ENCODE measurements around the gene ZNF212. TPM values are rescaled to one million over a fixed set of nuclear protein-coding genes. Genes with fewer than 3 reads are reported as not detected.

ZNF212 gene
- polyA plus RNA-seq, 1 donor from 2014 or later, result 12.2 TPM

DNA sequence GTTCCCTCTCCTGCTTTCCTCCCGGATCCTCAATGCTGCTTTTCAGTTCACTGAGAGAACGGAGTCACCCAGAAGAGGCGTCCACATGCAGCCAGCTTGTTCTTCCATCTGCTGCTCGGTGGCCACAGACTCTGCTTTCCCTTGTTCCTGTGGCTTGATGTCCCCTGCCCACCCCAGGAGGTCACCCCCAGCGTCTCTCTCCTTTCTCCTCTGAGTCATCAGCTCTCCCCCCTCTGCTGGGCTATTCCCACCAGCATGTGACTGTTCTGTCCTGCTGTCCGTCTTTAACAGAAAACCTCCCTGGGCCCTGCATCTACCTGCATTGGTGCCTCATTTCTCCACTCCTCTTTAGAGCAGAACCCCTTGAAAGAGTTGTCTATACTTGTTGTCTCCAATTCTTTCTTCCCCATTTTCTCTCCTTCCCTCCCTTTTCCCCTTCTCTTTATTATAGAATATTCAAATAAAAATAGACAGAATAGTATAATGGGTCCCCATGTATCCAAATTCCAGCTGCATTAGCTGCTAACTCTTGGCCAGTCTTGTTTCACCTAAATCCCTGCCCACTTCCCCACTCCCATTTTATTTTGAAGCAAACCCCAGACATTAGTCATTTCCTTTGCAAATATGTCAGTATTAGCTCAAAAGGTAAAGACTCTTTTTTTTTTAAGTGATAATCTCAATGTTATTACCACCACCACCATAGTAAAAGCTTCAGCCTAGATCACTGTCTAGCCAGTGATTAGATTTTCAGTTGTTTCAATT, 40.0 kb upstream of the ZNF212 start:
- Histone ChIP-seq H3K79me2 (replicated peaks; ENCODE audit: insufficient read depth, low read length) (peaks cover 20% of the 10 kb centered on the region), H3K36me3 (ENCODE audit: insufficient read depth, low read length) (no peaks in the 10 kb centered on the region), H3K27me3 (ENCODE audit: insufficient read depth, low read depth, low read length) (no peaks in the 10 kb centered on the region), H3K9me3 (ENCODE audit: low read length) (no peaks in the 10 kb centered on the region), H3K4me3 (ENCODE audit: low read length) (no peak overlapping the region), H3K4me2 (ENCODE audit: low read length) (no peak overlapping the region), H3K27ac (ENCODE audit: low read length) (no peak overlapping the region), H3K9me2 (ENCODE audit: insufficient read depth, low read length) (no peaks in the 10 kb centered on the region), H3F3A (ENCODE audit: insufficient read depth, low read length, poor library complexity, severe bottlenecking) (no peaks in the 10 kb centered on the region), H4K20me1 (ENCODE audit: insufficient read depth) (peaks cover 3% of the 10 kb centered on the region), H3K9ac (ENCODE audit: low read length) (no peak overlapping the region), H2AFZ (ENCODE audit: low read depth, low read length) (no peak overlapping the region)
- TF ChIP-seq MXI1 (conservative IDR thresholded peaks at IDR 0.05; ENCODE audit: poor library complexity, severe bottlenecking) (no peak), EZH2 (IDR thresholded peaks at IDR 0.05; ENCODE audit: borderline replicate concordance, insufficient read depth, low read length, poor library complexity, severe bottlenecking) (no peak)

DNA sequence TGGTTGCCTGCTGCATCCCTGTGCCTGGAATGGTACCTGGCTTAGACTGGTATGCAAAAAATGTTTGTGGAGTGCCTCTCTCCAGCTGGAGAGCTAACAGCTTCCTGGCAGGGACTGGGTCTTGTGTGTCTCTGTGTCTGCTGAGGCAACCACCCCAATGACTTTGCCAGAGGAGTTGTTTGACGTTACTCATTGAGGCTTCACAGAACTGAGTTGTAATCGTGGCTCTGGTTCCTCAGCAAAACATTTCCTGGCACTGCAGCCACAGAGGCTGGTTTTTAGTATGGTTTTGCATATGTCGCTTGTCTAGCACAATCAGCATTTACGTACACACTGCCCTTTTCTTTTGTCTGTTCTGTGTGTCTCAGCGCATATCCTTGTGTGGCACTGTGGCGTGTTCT, 36.6 kb upstream of the ZNF212 start:
- peaks cover 7% of the 10 kb centered on the region for H3K36me3 ChIP-seq (ENCODE audit: insufficient read depth, low read length)
- H3K9me3 ChIP-seq (ENCODE audit: low read length), result no peaks in the 10 kb centered on the region
- no peaks in the 10 kb centered on the region for H4K20me1 ChIP-seq (ENCODE audit: insufficient read depth)
- peaks cover 5% of the 10 kb centered on the region for H3K79me2 ChIP-seq (replicated peaks; ENCODE audit: insufficient read depth, low read length)
- no peaks in the 10 kb centered on the region for H3F3A ChIP-seq (ENCODE audit: insufficient read depth, low read length, poor library complexity, severe bottlenecking)
- no peak for TF ChIP-seq TAF1 (IDR thresholded peaks at IDR 0.05; ENCODE audit: low read depth)
- TF ChIP-seq SMC3 (conservative IDR thresholded peaks at IDR 0.05; ENCODE audit: poor library complexity), result no peak
- TF ChIP-seq RAD21 (conservative IDR thresholded peaks at IDR 0.05), result no peak
- TF ChIP-seq, protein P1, sequence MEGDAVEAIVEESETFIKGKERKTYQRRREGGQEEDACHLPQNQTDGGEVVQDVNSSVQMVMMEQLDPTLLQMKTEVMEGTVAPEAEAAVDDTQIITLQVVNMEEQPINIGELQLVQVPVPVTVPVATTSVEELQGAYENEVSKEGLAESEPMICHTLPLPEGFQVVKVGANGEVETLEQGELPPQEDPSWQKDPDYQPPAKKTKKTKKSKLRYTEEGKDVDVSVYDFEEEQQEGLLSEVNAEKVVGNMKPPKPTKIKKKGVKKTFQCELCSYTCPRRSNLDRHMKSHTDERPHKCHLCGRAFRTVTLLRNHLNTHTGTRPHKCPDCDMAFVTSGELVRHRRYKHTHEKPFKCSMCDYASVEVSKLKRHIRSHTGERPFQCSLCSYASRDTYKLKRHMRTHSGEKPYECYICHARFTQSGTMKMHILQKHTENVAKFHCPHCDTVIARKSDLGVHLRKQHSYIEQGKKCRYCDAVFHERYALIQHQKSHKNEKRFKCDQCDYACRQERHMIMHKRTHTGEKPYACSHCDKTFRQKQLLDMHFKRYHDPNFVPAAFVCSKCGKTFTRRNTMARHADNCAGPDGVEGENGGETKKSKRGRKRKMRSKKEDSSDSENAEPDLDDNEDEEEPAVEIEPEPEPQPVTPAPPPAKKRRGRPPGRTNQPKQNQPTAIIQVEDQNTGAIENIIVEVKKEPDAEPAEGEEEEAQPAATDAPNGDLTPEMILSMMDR (IDR thresholded peaks at IDR 0.05; ENCODE audit: poor library complexity, severe bottlenecking), result no peak
- TF ChIP-seq EZH2 (IDR thresholded peaks at IDR 0.05; ENCODE audit: borderline replicate concordance, insufficient read depth, low read length, poor library complexity, severe bottlenecking), result no peak
- no peak for TF ChIP-seq MXI1 (conservative IDR thresholded peaks at IDR 0.05; ENCODE audit: poor library complexity, severe bottlenecking)
- TF ChIP-seq EP300 (conservative IDR thresholded peaks at IDR 0.05; ENCODE audit: poor library complexity, severe bottlenecking), result no peak
- no peak for TF ChIP-seq POLR2AphosphoS5 (IDR thresholded peaks at IDR 0.05)
- TF ChIP-seq, protein P2, sequence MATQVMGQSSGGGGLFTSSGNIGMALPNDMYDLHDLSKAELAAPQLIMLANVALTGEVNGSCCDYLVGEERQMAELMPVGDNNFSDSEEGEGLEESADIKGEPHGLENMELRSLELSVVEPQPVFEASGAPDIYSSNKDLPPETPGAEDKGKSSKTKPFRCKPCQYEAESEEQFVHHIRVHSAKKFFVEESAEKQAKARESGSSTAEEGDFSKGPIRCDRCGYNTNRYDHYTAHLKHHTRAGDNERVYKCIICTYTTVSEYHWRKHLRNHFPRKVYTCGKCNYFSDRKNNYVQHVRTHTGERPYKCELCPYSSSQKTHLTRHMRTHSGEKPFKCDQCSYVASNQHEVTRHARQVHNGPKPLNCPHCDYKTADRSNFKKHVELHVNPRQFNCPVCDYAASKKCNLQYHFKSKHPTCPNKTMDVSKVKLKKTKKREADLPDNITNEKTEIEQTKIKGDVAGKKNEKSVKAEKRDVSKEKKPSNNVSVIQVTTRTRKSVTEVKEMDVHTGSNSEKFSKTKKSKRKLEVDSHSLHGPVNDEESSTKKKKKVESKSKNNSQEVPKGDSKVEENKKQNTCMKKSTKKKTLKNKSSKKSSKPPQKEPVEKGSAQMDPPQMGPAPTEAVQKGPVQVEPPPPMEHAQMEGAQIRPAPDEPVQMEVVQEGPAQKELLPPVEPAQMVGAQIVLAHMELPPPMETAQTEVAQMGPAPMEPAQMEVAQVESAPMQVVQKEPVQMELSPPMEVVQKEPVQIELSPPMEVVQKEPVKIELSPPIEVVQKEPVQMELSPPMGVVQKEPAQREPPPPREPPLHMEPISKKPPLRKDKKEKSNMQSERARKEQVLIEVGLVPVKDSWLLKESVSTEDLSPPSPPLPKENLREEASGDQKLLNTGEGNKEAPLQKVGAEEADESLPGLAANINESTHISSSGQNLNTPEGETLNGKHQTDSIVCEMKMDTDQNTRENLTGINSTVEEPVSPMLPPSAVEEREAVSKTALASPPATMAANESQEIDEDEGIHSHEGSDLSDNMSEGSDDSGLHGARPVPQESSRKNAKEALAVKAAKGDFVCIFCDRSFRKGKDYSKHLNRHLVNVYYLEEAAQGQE (IDR thresholded peaks at IDR 0.05; ENCODE audit: borderline replicate concordance), result no peak
- no peak overlapping the region for H3K27ac ChIP-seq (ENCODE audit: low read length)
- H3K4me2 ChIP-seq (ENCODE audit: low read length), result no peak overlapping the region
- H3K9ac ChIP-seq (ENCODE audit: low read length), result no peak overlapping the region
- no peak overlapping the region for H3K4me3 ChIP-seq (ENCODE audit: low read length)
- no peaks in the 10 kb centered on the region for H3K9me2 ChIP-seq (ENCODE audit: insufficient read depth, low read length)
- no peak overlapping the region for H2AFZ ChIP-seq (ENCODE audit: low read depth, low read length)
- H3K27me3 ChIP-seq (ENCODE audit: insufficient read depth, low read depth, low read length), result no peaks in the 10 kb centered on the region

Data from neural cell (in vitro differentiated cells).